ENCODE data around the gene HS3ST5. TPM values are rescaled to one million over a fixed set of nuclear protein-coding genes. Genes with fewer than 3 reads are reported as not detected.

HS3ST5 gene
- total RNA-seq, 1 donor from 2014 or later, result 3.6 TPM

GRCh38 chr6:114277220-114277619, 65.6 kb downstream of the HS3ST5 start:
- H3K36me3 Mint-ChIP-seq, result peaks cover 4% of the 10 kb centered on the region
- no peaks in the 10 kb centered on the region for H3K9me3 Mint-ChIP-seq
- peaks cover 11% of the 10 kb centered on the region for H3K27me3 Mint-ChIP-seq
- H3K27ac Mint-ChIP-seq, result no peak overlapping the region
- TF ChIP-seq CTCF (conservative IDR thresholded peaks at IDR 0.05), result no peak
- no peaks in the 10 kb centered on the region for H3K4me1 Mint-ChIP-seq (ENCODE audit: unreplicated experiment)
- no peak for DNase-seq (ENCODE audit: extremely low spot score, unreplicated experiment)
- H3K4me3 Mint-ChIP-seq, result no peak overlapping the region

- Mint-ChIP-seq H3K9me3 (no peaks in the 10 kb centered on the region), H3K27ac (no peak overlapping the region), H3K4me1 (ENCODE audit: unreplicated experiment) (no peaks in the 10 kb centered on the region), H3K27me3 (peaks cover 11% of the 10 kb centered on the region), H3K36me3 (peaks cover 4% of the 10 kb centered on the region), H3K4me3 (no peak overlapping the region)
- no peak for TF ChIP-seq CTCF (conservative IDR thresholded peaks at IDR 0.05)
- DNase-seq (ENCODE audit: extremely low spot score, unreplicated experiment), result no peak
Observed at GRCh38 chr6:114276783-114277182, 66.0 kb downstream of the HS3ST5 start.

- Mint-ChIP-seq H3K27me3 (peaks cover 6% of the 10 kb centered on the region), H3K27ac (no peak overlapping the region), H3K4me3 (no peak overlapping the region), H3K36me3 (peaks cover 2% of the 10 kb centered on the region), H3K4me1 (ENCODE audit: unreplicated experiment) (no peaks in the 10 kb centered on the region), H3K9me3 (no peaks in the 10 kb centered on the region)
- TF ChIP-seq CTCF (conservative IDR thresholded peaks at IDR 0.05), result no peak
- DNase-seq (ENCODE audit: extremely low spot score, unreplicated experiment), result no peak
Observed at GRCh38 chr6:114274836-114275235, 68.0 kb downstream of the HS3ST5 start.

- no peak for DNase-seq (ENCODE audit: extremely low spot score, unreplicated experiment)
- H3K4me3 Mint-ChIP-seq, result no peak overlapping the region
- H3K36me3 Mint-ChIP-seq, result no peaks in the 10 kb centered on the region
- H3K9me3 Mint-ChIP-seq, result no peaks in the 10 kb centered on the region
- H3K4me1 Mint-ChIP-seq (ENCODE audit: unreplicated experiment), result no peaks in the 10 kb centered on the region
- no peak overlapping the region for H3K27ac Mint-ChIP-seq
- no peak for TF ChIP-seq CTCF (conservative IDR thresholded peaks at IDR 0.05)
- H3K27me3 Mint-ChIP-seq, result no peaks in the 10 kb centered on the region
Observed at GRCh38 chr6:114272582-114272981, 70.2 kb downstream of the HS3ST5 start.

GRCh38 chr6:114271405-114271804, 71.4 kb downstream of the HS3ST5 start:
- Mint-ChIP-seq H3K27ac (no peak overlapping the region), H3K27me3 (no peaks in the 10 kb centered on the region), H3K4me1 (ENCODE audit: unreplicated experiment) (no peaks in the 10 kb centered on the region), H3K9me3 (no peaks in the 10 kb centered on the region), H3K36me3 (no peaks in the 10 kb centered on the region), H3K4me3 (no peak overlapping the region)
- no peak for TF ChIP-seq CTCF (conservative IDR thresholded peaks at IDR 0.05)
- DNase-seq (ENCODE audit: extremely low spot score, unreplicated experiment), result no peak

GRCh38 chr6:114267897-114268296, 74.9 kb downstream of the HS3ST5 start:
- no peaks in the 10 kb centered on the region for H3K27me3 Mint-ChIP-seq

More at GRCh38 chr6:114267897-114268296, 74.9 kb downstream of the HS3ST5 start:
- Mint-ChIP-seq H3K36me3 (no peaks in the 10 kb centered on the region), H3K4me1 (ENCODE audit: unreplicated experiment) (no peaks in the 10 kb centered on the region), H3K9me3 (no peaks in the 10 kb centered on the region), H3K4me3 (no peak overlapping the region), H3K27ac (no peak overlapping the region)
- no peak for TF ChIP-seq CTCF (conservative IDR thresholded peaks at IDR 0.05)
- no peak for DNase-seq (ENCODE audit: extremely low spot score, unreplicated experiment)

Measured in type B pancreatic cell (in vitro differentiated cells).